GM19463 (cell line): Measurements from ENCODE around the gene UBR2.
"Not testable (repeated sequence)": the region's sequence is repeated elsewhere in the genome, so short reads cannot be mapped to it uniquely, and the experiment has no call there.

Experiments
- ATAC-seq: cut with Tn5 transposase; IDR thresholded peaks from one replicate; pipeline ENCODE4 v1.9.1; 2021; ENCODE audit warnings: mild to moderate bottlenecking, moderate library complexity; ENCODE audit not compliant: unreplicated experiment

The UBR2 gene

GRCh38 chr6:42690872-42691271, 127.0 kb downstream of the UBR2 start:
- ATAC-seq = no peak

GRCh38 chr6:42692137-42692911, 128.5 kb downstream of the UBR2 start:
- ATAC-seq = no peak

GRCh38 chr6:42693725-42694323, 130.0 kb downstream of the UBR2 start:
- ATAC-seq = no peak

GRCh38 chr6:42694586-42694985, 130.8 kb downstream of the UBR2 start:
- ATAC-seq = no peak

- ATAC-seq = no peak
Observed at GRCh38 chr6:42696526-42697267, 132.9 kb downstream of the UBR2 start.

- ATAC-seq = no peak
Observed at GRCh38 chr6:42697268-42697655, 133.4 kb downstream of the UBR2 start.

- ATAC-seq = no peak
Observed at GRCh38 chr6:42698217-42698616, 134.4 kb downstream of the UBR2 start.

- ATAC-seq = no peak
Observed at GRCh38 chr6:42702200-42702599, 138.4 kb downstream of the UBR2 start.

- not testable (repeated sequence) for ATAC-seq
Observed at GRCh38 chr6:42702786-42703185, 139.0 kb downstream of the UBR2 start.

- ATAC-seq = no peak
Observed at GRCh38 chr6:42704251-42704936, 140.6 kb downstream of the UBR2 start.

- ATAC-seq = no peak
Observed at GRCh38 chr6:42704937-42705374, 141.1 kb downstream of the UBR2 start.

GRCh38 chr6:42707595-42707994, 143.8 kb downstream of the UBR2 start:
- no peak for ATAC-seq

- ATAC-seq = no peak
Observed at GRCh38 chr6:42708096-42708495, 144.3 kb downstream of the UBR2 start.

- ATAC-seq = no peak
Observed at GRCh38 chr6:42709871-42710270, 146.0 kb downstream of the UBR2 start.

GRCh38 chr6:42710316-42710715, 146.5 kb downstream of the UBR2 start:
- ATAC-seq = no peak

- no peak for ATAC-seq
Observed at GRCh38 chr6:42711930-42712329, 148.1 kb downstream of the UBR2 start.

- no peak for ATAC-seq
Observed at GRCh38 chr6:42714098-42714761, 150.4 kb downstream of the UBR2 start.

- no peak for ATAC-seq
Observed at GRCh38 chr6:42715871-42716270, 152.0 kb downstream of the UBR2 start.

- no peak for ATAC-seq
Observed at GRCh38 chr6:42720739-42721138, 156.9 kb downstream of the UBR2 start.

- ATAC-seq = no peak
Observed at GRCh38 chr6:42722497-42722896, 158.7 kb downstream of the UBR2 start, which contains the start of gene PRPH2. Gene PRPH2 (minus strand): TSS chr6:42722597. CDS start chr6:42722334, 263 bp downstream.

GRCh38 chr6:42724825-42725224, 161.0 kb downstream of the UBR2 start:
- no peak for ATAC-seq
